AG04449 (cell line): Measurements from ENCODE around the gene MYBPC2.
A peak's percentile ranks its signal among the peaks of the same experiment; 100 is the strongest.

Experiments
- CTCF ChIA-PET: fragments of 350-600 bp; formaldehyde crosslinking; extraction: SDS; loops from one replicate; lab custom pipeline; 2021; ENCODE audit warnings: antibody characterized with exemption; lab: Yijun Ruan, JAX
- POLR2A ChIA-PET: fragments of 400-600, 350-600 bp; formaldehyde crosslinking; extraction: SDS; loops from one replicate; lab custom pipeline; 2020; ENCODE audit warnings: antibody characterized with exemption, inconsistent platforms; lab: Yijun Ruan, JAX
- DNase-seq: peaks from one replicate; pipeline ENCODE4 v3.0.0-alpha.2; 2010; ENCODE audit warnings: low read depth, low spot score
- H3K4me3 ChIP-seq: 2 replicates; pipeline ENCODE4 v1.5.1; 2011; ENCODE audit warnings: low read depth, mild to moderate bottlenecking, control low read depth, low read length
- CTCF ChIP-seq: IDR thresholded peaks from one replicate; pipeline ENCODE4 v1.5.1; 2011; ENCODE audit warnings: mild to moderate bottlenecking, moderate library complexity, low read length, control low read depth, inconsistent platforms; ENCODE audit not compliant: insufficient read depth; ENCODE audit errors: missing control alignments

The MYBPC2 gene

GRCh38 chr19:50461066-50461875, 28.6 kb downstream of the MYBPC2 start:
- DNase-seq: no peak
- no peak overlapping the region for H3K4me3 ChIP-seq
- peak; percentile 88 for TF ChIP-seq CTCF
- POLR2A ChIA-PET: interaction anchor here (1.6 kb wide), 1 partner anchor 77 kb away, joined by 7 read pairs; the partner anchor contains the start of gene POLD1
- CTCF ChIA-PET: interaction anchor here (0.7 to 7.4 kb wide), 21 partner anchors 9 to 104 kb away, joined by 3 to 132 read pairs (median 5); partner anchors contain the start of genes EMC10, GARIN5A, NAPSA and NR1H2

- DNase-seq: no peak
- no peak for TF ChIP-seq CTCF
- ChIA-PET CTCF (interaction anchor here (0.7 to 7.4 kb wide), 10 partner anchors 11 to 321 kb away, joined by 3 to 132 read pairs (median 3); partner anchors contain the start of genes NAPSA and NR1H2), POLR2A (no interaction called here)
- no peak overlapping the region for H3K4me3 ChIP-seq
Measured at GRCh38 chr19:50462970-50463369, 30.3 kb downstream of the MYBPC2 start.

GRCh38 chr19:50464348-50464747, 31.7 kb downstream of the MYBPC2 start:
- ChIA-PET CTCF (interaction anchor here (1.1 to 7.4 kb wide), 4 partner anchors 9 to 107 kb away, joined by 3 to 132 read pairs (median 46); partner anchors contain the start of gene NAPSA), POLR2A (no interaction called here)
- no peak for TF ChIP-seq CTCF
- H3K4me3 ChIP-seq: no peak overlapping the region
- no peak for DNase-seq

GRCh38 chr19:50465000-50465399, 32.3 kb downstream of the MYBPC2 start:
- no peak for TF ChIP-seq CTCF

GRCh38 chr19:50465986-50466705, 33.5 kb downstream of the MYBPC2 start:
- POLR2A ChIA-PET: no interaction called here
- H3K4me3 ChIP-seq: no peak overlapping the region
- DNase-seq: no peak
- CTCF ChIA-PET: interaction anchor here (0.6 to 7.4 kb wide), 6 partner anchors 9 to 246 kb away, joined by 3 to 132 read pairs (median 4); partner anchors contain the start of gene NAPSA
- peak; percentile 40 for TF ChIP-seq CTCF

More at GRCh38 chr19:50465000-50465399, 32.3 kb downstream of the MYBPC2 start:
- CTCF ChIA-PET: interaction anchor here (0.5 to 7.4 kb wide), 4 partner anchors 10 to 304 kb away, joined by 3 to 132 read pairs (median 4); partner anchors contain the start of gene NAPSA
- no peak for DNase-seq
- POLR2A ChIA-PET: no interaction called here
- no peak overlapping the region for H3K4me3 ChIP-seq

GRCh38 chr19:50466706-50467039, 34.0 kb downstream of the MYBPC2 start:
- ChIA-PET POLR2A (no interaction called here), CTCF (interaction anchor here (1.4 to 7.4 kb wide), 4 partner anchors 8 to 109 kb away, joined by 3 to 132 read pairs (median 8); partner anchors contain the start of gene NAPSA)
- no peak for TF ChIP-seq CTCF
- DNase-seq: no peak
- no peak overlapping the region for H3K4me3 ChIP-seq
